Measurements from ENCODE around the gene SUFU. TPM values are rescaled to one million over a fixed set of nuclear protein-coding genes. Genes with fewer than 3 reads are reported as not detected.

Gene SUFU
- total RNA-seq, 1 experiment from 2014 or later, result 5.9 TPM

GRCh38 chr10:102462512-102463054 lies 41.2 kb upstream of the SUFU start:
- Histone ChIP-seq H3K27me3 (ENCODE audit: low read length) (no peaks in the 10 kb centered on the region), H3K9ac (ENCODE audit: low read length) (no peak overlapping the region)
- DNase-seq, result no peak

GRCh38 chr10:102463983-102464382 lies 39.8 kb upstream of the SUFU start:
- no peak for DNase-seq
- H3K79me2 ChIP-seq (ENCODE audit: low read length), result no peaks in the 10 kb centered on the region
- H3K36me3 ChIP-seq (ENCODE audit: insufficient read depth, low read length), result no peaks in the 10 kb centered on the region
- no peak overlapping the region for H3K9ac ChIP-seq (ENCODE audit: low read length)
- no peak overlapping the region for H3K27ac ChIP-seq (ENCODE audit: low read length)
- no peaks in the 10 kb centered on the region for H3K9me3 ChIP-seq (ENCODE audit: low read length)
- no peaks in the 10 kb centered on the region for H3K27me3 ChIP-seq (ENCODE audit: low read length)
- H3K4me2 ChIP-seq (ENCODE audit: low read depth, low read length, poor library complexity, severe bottlenecking), result no peak overlapping the region
- no peak overlapping the region for H2AFZ ChIP-seq (ENCODE audit: low read length)
- peaks cover 16% of the 10 kb centered on the region for H3K4me1 ChIP-seq (ENCODE audit: low read length)
- no peak overlapping the region for H3K4me3 ChIP-seq (ENCODE audit: low read length)
- H3K9me2 ChIP-seq (replicated peaks; ENCODE audit: insufficient read depth, low read length), result no peaks in the 10 kb centered on the region
- H4K20me1 ChIP-seq (ENCODE audit: insufficient read depth, low read depth, low read length), result no peaks in the 10 kb centered on the region

More at GRCh38 chr10:102462512-102463054, 41.2 kb upstream of the SUFU start:
- no peaks in the 10 kb centered on the region for H3K9me3 ChIP-seq (ENCODE audit: low read length)
- H3K27ac ChIP-seq (ENCODE audit: low read length), result no peak overlapping the region
- no peaks in the 10 kb centered on the region for H4K20me1 ChIP-seq (ENCODE audit: insufficient read depth, low read depth, low read length)
- H3K4me3 ChIP-seq (ENCODE audit: low read length), result no peak overlapping the region
- H3K36me3 ChIP-seq (ENCODE audit: insufficient read depth, low read length), result no peaks in the 10 kb centered on the region
- no peaks in the 10 kb centered on the region for H3K79me2 ChIP-seq (ENCODE audit: low read length)
- peaks cover 16% of the 10 kb centered on the region for H3K4me1 ChIP-seq (ENCODE audit: low read length)
- H3K9me2 ChIP-seq (replicated peaks; ENCODE audit: insufficient read depth, low read length), result no peaks in the 10 kb centered on the region
- H3K4me2 ChIP-seq (ENCODE audit: low read depth, low read length, poor library complexity, severe bottlenecking), result no peak overlapping the region
- no peak overlapping the region for H2AFZ ChIP-seq (ENCODE audit: low read length)

GRCh38 chr10:102465466-102465865 lies 38.3 kb upstream of the SUFU start:
- no peak overlapping the region for H3K9ac ChIP-seq (ENCODE audit: low read length)
- no peaks in the 10 kb centered on the region for H3K27me3 ChIP-seq (ENCODE audit: low read length)
- DNase-seq, result no peak
- H3K4me3 ChIP-seq (ENCODE audit: low read length), result no peak overlapping the region
- peaks cover 16% of the 10 kb centered on the region for H3K4me1 ChIP-seq (ENCODE audit: low read length)
- no peaks in the 10 kb centered on the region for H3K9me3 ChIP-seq (ENCODE audit: low read length)
- H3K79me2 ChIP-seq (ENCODE audit: low read length), result no peaks in the 10 kb centered on the region
- no peaks in the 10 kb centered on the region for H4K20me1 ChIP-seq (ENCODE audit: insufficient read depth, low read depth, low read length)
- H3K4me2 ChIP-seq (ENCODE audit: low read depth, low read length, poor library complexity, severe bottlenecking), result no peak overlapping the region
- no peak overlapping the region for H2AFZ ChIP-seq (ENCODE audit: low read length)
- H3K9me2 ChIP-seq (replicated peaks; ENCODE audit: insufficient read depth, low read length), result no peaks in the 10 kb centered on the region
- no peak overlapping the region for H3K27ac ChIP-seq (ENCODE audit: low read length)
- no peaks in the 10 kb centered on the region for H3K36me3 ChIP-seq (ENCODE audit: insufficient read depth, low read length)

GRCh38 chr10:102467318-102467717 lies 36.5 kb upstream of the SUFU start:
- H2AFZ ChIP-seq (ENCODE audit: low read length), result no peak overlapping the region
- H3K9me3 ChIP-seq (ENCODE audit: low read length), result no peaks in the 10 kb centered on the region
- no peaks in the 10 kb centered on the region for H3K9me2 ChIP-seq (replicated peaks; ENCODE audit: insufficient read depth, low read length)
- no peak overlapping the region for H3K4me2 ChIP-seq (ENCODE audit: low read depth, low read length, poor library complexity, severe bottlenecking)
- H3K27me3 ChIP-seq (ENCODE audit: low read length), result no peaks in the 10 kb centered on the region
- no peaks in the 10 kb centered on the region for H3K79me2 ChIP-seq (ENCODE audit: low read length)
- DNase-seq, result no peak
- H3K4me1 ChIP-seq (ENCODE audit: low read length), result peaks cover under 1% of the 10 kb centered on the region; the same call in 1 of the 2 replicates
- H3K9ac ChIP-seq (ENCODE audit: low read length), result no peak overlapping the region
- H4K20me1 ChIP-seq (ENCODE audit: insufficient read depth, low read depth, low read length), result no peaks in the 10 kb centered on the region
- H3K36me3 ChIP-seq (ENCODE audit: insufficient read depth, low read length), result no peaks in the 10 kb centered on the region
- H3K27ac ChIP-seq (ENCODE audit: low read length), result no peak overlapping the region
- H3K4me3 ChIP-seq (ENCODE audit: low read length), result no peak overlapping the region

- H3K9me2 ChIP-seq (replicated peaks; ENCODE audit: insufficient read depth, low read length), result no peaks in the 10 kb centered on the region
- no peaks in the 10 kb centered on the region for H3K9me3 ChIP-seq (ENCODE audit: low read length)
- H3K36me3 ChIP-seq (ENCODE audit: insufficient read depth, low read length), result no peaks in the 10 kb centered on the region
- H3K4me2 ChIP-seq (ENCODE audit: low read depth, low read length, poor library complexity, severe bottlenecking), result no peak overlapping the region
- no peaks in the 10 kb centered on the region for H4K20me1 ChIP-seq (ENCODE audit: insufficient read depth, low read depth, low read length)
- no peak overlapping the region for H3K27ac ChIP-seq (ENCODE audit: low read length)
- H3K9ac ChIP-seq (ENCODE audit: low read length), result no peak overlapping the region
- DNase-seq, result no peak
- H2AFZ ChIP-seq (ENCODE audit: low read length), result no peak overlapping the region
- H3K27me3 ChIP-seq (ENCODE audit: low read length), result no peaks in the 10 kb centered on the region
- H3K4me1 ChIP-seq (ENCODE audit: low read length), result no peaks in the 10 kb centered on the region
- no peaks in the 10 kb centered on the region for H3K79me2 ChIP-seq (ENCODE audit: low read length)
- H3K4me3 ChIP-seq (ENCODE audit: low read length), result no peak overlapping the region
Measured at GRCh38 chr10:102467971-102468438, 35.8 kb upstream of the SUFU start.

GRCh38 chr10:102468683-102469082 lies 35.1 kb upstream of the SUFU start:
- H3K36me3 ChIP-seq (ENCODE audit: insufficient read depth, low read length), result no peaks in the 10 kb centered on the region
- no peak overlapping the region for H3K4me3 ChIP-seq (ENCODE audit: low read length)
- no peak overlapping the region for H2AFZ ChIP-seq (ENCODE audit: low read length)
- H3K4me1 ChIP-seq (ENCODE audit: low read length), result no peaks in the 10 kb centered on the region
- H3K9me2 ChIP-seq (replicated peaks; ENCODE audit: insufficient read depth, low read length), result no peaks in the 10 kb centered on the region
- H3K27me3 ChIP-seq (ENCODE audit: low read length), result no peaks in the 10 kb centered on the region
- no peak for DNase-seq
- H4K20me1 ChIP-seq (ENCODE audit: insufficient read depth, low read depth, low read length), result no peaks in the 10 kb centered on the region
- H3K79me2 ChIP-seq (ENCODE audit: low read length), result no peaks in the 10 kb centered on the region
- no peak overlapping the region for H3K9ac ChIP-seq (ENCODE audit: low read length)
- H3K27ac ChIP-seq (ENCODE audit: low read length), result no peak overlapping the region
- no peak overlapping the region for H3K4me2 ChIP-seq (ENCODE audit: low read depth, low read length, poor library complexity, severe bottlenecking)
- no peaks in the 10 kb centered on the region for H3K9me3 ChIP-seq (ENCODE audit: low read length)

- no peaks in the 10 kb centered on the region for H3K36me3 ChIP-seq (ENCODE audit: insufficient read depth, low read length)
- DNase-seq, result no peak
- no peak overlapping the region for H3K4me3 ChIP-seq (ENCODE audit: low read length)
- no peaks in the 10 kb centered on the region for H3K79me2 ChIP-seq (ENCODE audit: low read length)
- no peaks in the 10 kb centered on the region for H3K9me3 ChIP-seq (ENCODE audit: low read length)
- no peak overlapping the region for H3K9ac ChIP-seq (ENCODE audit: low read length)
- H3K4me1 ChIP-seq (ENCODE audit: low read length), result no peaks in the 10 kb centered on the region
- H3K4me2 ChIP-seq (ENCODE audit: low read depth, low read length, poor library complexity, severe bottlenecking), result no peak overlapping the region
- H3K27me3 ChIP-seq (ENCODE audit: low read length), result no peaks in the 10 kb centered on the region
- H3K27ac ChIP-seq (ENCODE audit: low read length), result no peak overlapping the region
- no peaks in the 10 kb centered on the region for H4K20me1 ChIP-seq (ENCODE audit: insufficient read depth, low read depth, low read length)
- no peak overlapping the region for H2AFZ ChIP-seq (ENCODE audit: low read length)
- H3K9me2 ChIP-seq (replicated peaks; ENCODE audit: insufficient read depth, low read length), result no peaks in the 10 kb centered on the region
Measured at GRCh38 chr10:102470579-102471546, 32.9 kb upstream of the SUFU start.
